Stomach (tissue), 9 donors: ENCODE data around the gene C16orf92. TPM values are rescaled to one million over a fixed set of nuclear protein-coding genes. Genes with fewer than 3 reads are reported as not detected.
"Not testable (repeated sequence)": the region's sequence is repeated elsewhere in the genome, so short reads cannot be mapped to it uniquely, and the experiment has no call there.

Source experiments
- DNase-seq, 2 donors: peaks; one replicate each; pipeline versions ENCODE4 v3.0.0 to v3.0.0-alpha.2; 2013 to 2019
- H3K27ac ChIP-seq, 5 donors: fragments of 200-600 bp in 4 of 5; sonication (generic) in 4 of 5; one replicate each; pipeline ENCODE4 v1.5.1; 2013 to 2019; ENCODE audit warnings: mild to moderate bottlenecking in 1 of 5, moderate library complexity in 1 of 5
- H3K27me3 ChIP-seq, 3 donors: fragments of 200-600 bp; sonication (generic); one replicate each; pipeline ENCODE4 v1.5.1; 2017 to 2019; ENCODE audit warnings: mixed run types in 1 of 3
- H3K36me3 ChIP-seq, 4 donors: fragments of 200-600 bp; sonication (generic); 1 replicate in 3 of 4; 2 replicates in 1 of 4; pipeline ENCODE4 v1.5.1; 2016 to 2019
- H3K4me1 ChIP-seq, 4 donors: fragments of 200-600 bp; sonication (generic); one replicate each; pipeline ENCODE4 v1.5.1; 2016 to 2019
- H3K4me3 ChIP-seq, 4 donors: fragments of 200-600 bp; sonication (generic) in 3 of 4; one replicate each; pipeline ENCODE4 v1.5.1; 2016 to 2019; ENCODE audit warnings: mild to moderate bottlenecking in 1 of 4
- H3K9me3 ChIP-seq, 4 donors: fragments of 200-600 bp; sonication (generic); one replicate each; pipeline ENCODE4 v1.5.1; 2016 to 2019
- EP300 ChIP-seq: sonication (generic); formaldehyde crosslinking; IDR thresholded peaks from one replicate; pipeline ENCODE4 v1.6.1; 2017; ENCODE audit warnings: antibody characterized with exemption
- POLR2A ChIP-seq, 4 donors: fragments of 450-650 bp; IDR thresholded peaks; one replicate each; pipeline ENCODE4 v1.6.1; 2016; ENCODE audit warnings: antibody characterized with exemption in 4 of 4, control low read depth in 2 of 4, mild to moderate bottlenecking in 1 of 4, moderate library complexity in 1 of 4
- POLR2AphosphoS5 ChIP-seq, 3 donors: sonication (generic); formaldehyde crosslinking; IDR thresholded peaks; one replicate each; pipeline ENCODE4 v1.6.1; 2016; ENCODE audit warnings: antibody characterized with exemption in 3 of 3
- WGBS, 5 donors: extraction: QIAGEN DNeasy Blood & Tissue Kit in 3 of 5; methylation state at CpG; one replicate each; pipeline versions ENCODE4 v1.1.5 to v1.1.7; 2013 to 2018; 5-methylcytosine and 5-hydroxymethylcytosine counted together
- intact Hi-C: fragments of 100-400 bp; cut with DNase I; formaldehyde crosslinking; loops from one replicate; pipeline ENCODE4 v1.15.1; 2023; ENCODE audit warnings: low total_unique reads
- polyA plus RNA-seq, 3 donors: library from polyadenylated mRNA; stranded (reverse); fragments of 200-250 nt; gene quantifications; one replicate each; pipeline ENCODE4 v1.2.3, GENCODE V29; 2013
- total RNA-seq, 5 donors: library from RNA; depleted of rRNA; stranded (reverse); fragments of >200 nt; gene quantifications; one replicate each; pipeline versions ENCODE4 v1.1.0 to v1.2.3, GENCODE V29; 2014 to 2016
- TF ChIP-seq, protein P1 (sequence below), 7 experiments: fragments of 450-650 bp in 4 of 7; fragments of 200-600 bp in 3 of 7; sonication (generic) in 3 of 7; IDR thresholded peaks; one replicate each; pipeline ENCODE4 v1.5.1; 2016 to 2019; ENCODE audit warnings: antibody characterized with exemption in 7 of 7, control low read depth in 2 of 7, mild to moderate bottlenecking in 1 of 7
- donor health status: healthy with polysubstance abuse.
- donor health status: Bipolar disorder and iron deficiency.
- donor health status: healthy.

C16orf92 gene
- total and polyA plus RNA-seq, 8 donors = not detected

- Histone ChIP-seq H3K36me3 (no peaks in the 10 kb centered on the region), H3K4me1 (peaks cover 16 to 28% (median 21%) of the 10 kb centered on the region in 4 donors), H3K27me3 (peaks cover 25 to 57% (median 35%) of the 10 kb centered on the region in 3 donors), H3K27ac (no peak overlapping the region), H3K9me3 (no peaks in the 10 kb centered on the region), H3K4me3 (peak overlapping the region in 3 of 4 donors; percentile 35 to 55 (median 50))
- intact Hi-C loops = no loop called here
- 17 to 22% (median 20%) methylated on average over 9 to 31 of the region's 31 CpGs for WGBS, 5 donors
- TF ChIP-seq, protein P1, sequence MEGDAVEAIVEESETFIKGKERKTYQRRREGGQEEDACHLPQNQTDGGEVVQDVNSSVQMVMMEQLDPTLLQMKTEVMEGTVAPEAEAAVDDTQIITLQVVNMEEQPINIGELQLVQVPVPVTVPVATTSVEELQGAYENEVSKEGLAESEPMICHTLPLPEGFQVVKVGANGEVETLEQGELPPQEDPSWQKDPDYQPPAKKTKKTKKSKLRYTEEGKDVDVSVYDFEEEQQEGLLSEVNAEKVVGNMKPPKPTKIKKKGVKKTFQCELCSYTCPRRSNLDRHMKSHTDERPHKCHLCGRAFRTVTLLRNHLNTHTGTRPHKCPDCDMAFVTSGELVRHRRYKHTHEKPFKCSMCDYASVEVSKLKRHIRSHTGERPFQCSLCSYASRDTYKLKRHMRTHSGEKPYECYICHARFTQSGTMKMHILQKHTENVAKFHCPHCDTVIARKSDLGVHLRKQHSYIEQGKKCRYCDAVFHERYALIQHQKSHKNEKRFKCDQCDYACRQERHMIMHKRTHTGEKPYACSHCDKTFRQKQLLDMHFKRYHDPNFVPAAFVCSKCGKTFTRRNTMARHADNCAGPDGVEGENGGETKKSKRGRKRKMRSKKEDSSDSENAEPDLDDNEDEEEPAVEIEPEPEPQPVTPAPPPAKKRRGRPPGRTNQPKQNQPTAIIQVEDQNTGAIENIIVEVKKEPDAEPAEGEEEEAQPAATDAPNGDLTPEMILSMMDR (IDR thresholded peaks at IDR 0.05) = no peak
- no peak for TF ChIP-seq EP300
- no peak for TF ChIP-seq POLR2A (IDR thresholded peaks at IDR 0.05)
- TF ChIP-seq POLR2AphosphoS5 (IDR thresholded peaks at IDR 0.05) = no peak
- DNase-seq = no peak
Observed at GRCh38 chr16:30011714-30012504, 11.1 kb upstream of the C16orf92 start.

GRCh38 chr16:30012598-30012997 lies 10.4 kb upstream of the C16orf92 start:
- DNase-seq, intact Hi-C loops, H3K4me3 ChIP-seq, H3K27ac ChIP-seq, H3K9me3 ChIP-seq, H3K36me3 ChIP-seq: not testable (repeated sequence)
- WGBS, 5 donors = 65 to 80% (median 70%) methylated on average over 14 of the region's 14 CpGs
- peaks cover 16 to 28% (median 21%) of the 10 kb centered on the region in 4 donors for H3K4me1 ChIP-seq
- peaks cover 25 to 54% (median 35%) of the 10 kb centered on the region in 3 donors for H3K27me3 ChIP-seq

- DNase-seq, H3K4me3 ChIP-seq, H3K36me3 ChIP-seq, intact Hi-C loops, H3K9me3 ChIP-seq, H3K27ac ChIP-seq: not testable (repeated sequence)
- WGBS, 5 donors = 89 to 95% (median 90%) methylated on average over 7 of the region's 7 CpGs
- Histone ChIP-seq H3K27me3 (peaks cover 12 to 25% (median 20%) of the 10 kb centered on the region in 3 donors), H3K4me1 (peaks cover 13 to 18% (median 16%) of the 10 kb centered on the region in 4 donors)
Observed at GRCh38 chr16:30015450-30015849, 7.5 kb upstream of the C16orf92 start.

GRCh38 chr16:30016555-30017276 lies 6.3 kb upstream of the C16orf92 start:
- DNase-seq = no peak
- TF ChIP-seq EP300 = no peak
- no peak for TF ChIP-seq POLR2AphosphoS5 (IDR thresholded peaks at IDR 0.05)
- TF ChIP-seq, protein P1 (IDR thresholded peaks at IDR 0.05) = no peak
- TF ChIP-seq POLR2A (IDR thresholded peaks at IDR 0.05) = no peak
- intact Hi-C loops = no loop called here
- peaks cover 0 to 12% (median 8%) of the 10 kb centered on the region in 3 donors for H3K27me3 ChIP-seq
- no peaks in the 10 kb centered on the region for H3K36me3 ChIP-seq
- H3K27ac ChIP-seq = no peak overlapping the region
- H3K9me3 ChIP-seq = no peaks in the 10 kb centered on the region
- H3K4me3 ChIP-seq = no peak overlapping the region
- 57 to 68% (median 60%) methylated on average over 8 of the region's 8 CpGs for WGBS, 5 donors
- H3K4me1 ChIP-seq = peaks cover 9 to 16% (median 13%) of the 10 kb centered on the region in 4 donors

DNA sequence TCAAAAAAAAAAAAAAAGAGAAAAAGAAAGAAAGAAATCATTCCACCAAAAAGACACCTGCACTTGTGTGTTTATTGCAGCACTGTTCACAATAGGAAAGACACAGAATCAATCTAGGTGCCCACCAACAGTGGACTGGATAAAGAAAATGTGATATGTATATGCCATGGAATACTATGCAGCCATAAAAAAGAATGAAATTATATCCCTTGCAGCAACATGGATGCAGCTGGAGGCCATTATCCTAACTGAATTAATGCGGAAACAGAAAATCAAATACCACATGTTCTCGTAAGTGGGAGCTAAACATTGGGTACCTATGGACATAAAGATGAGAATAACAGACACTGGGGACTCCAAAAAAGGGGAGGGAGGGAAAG lies 5.7 kb upstream of the C16orf92 start:
- Histone ChIP-seq H3K27ac (no peak overlapping the region), H3K27me3 (peaks cover 0 to 7% (median 2%) of the 10 kb centered on the region in 3 donors), H3K4me3 (no peak overlapping the region), H3K36me3 (no peaks in the 10 kb centered on the region), H3K9me3 (no peaks in the 10 kb centered on the region), H3K4me1 (peaks cover 7 to 14% (median 12%) of the 10 kb centered on the region in 4 donors)
- intact Hi-C loops = no loop called here
- no peak for DNase-seq
- WGBS, 5 donors = 95 to 99% (median 98%) methylated on average over 2 of the region's 2 CpGs
- TF ChIP-seq, protein P1 (IDR thresholded peaks at IDR 0.05) = no peak
- TF ChIP-seq EP300 = no peak
- no peak for TF ChIP-seq POLR2AphosphoS5 (IDR thresholded peaks at IDR 0.05)
- no peak for TF ChIP-seq POLR2A (IDR thresholded peaks at IDR 0.05)

GRCh38 chr16:30017937-30018336 lies 5.1 kb upstream of the C16orf92 start:
- H3K9me3 ChIP-seq = not testable (repeated sequence)
- WGBS, 5 donors = 82 to 93% (median 84%) methylated on average over 3 to 4 of the region's 4 CpGs

More at GRCh38 chr16:30017937-30018336, 5.1 kb upstream of the C16orf92 start:
- DNase-seq, H3K4me3 ChIP-seq, intact Hi-C loops, H3K27ac ChIP-seq, H3K36me3 ChIP-seq, H3K27me3 ChIP-seq: not testable (repeated sequence)
- H3K4me1 ChIP-seq = peaks cover 7 to 14% (median 12%) of the 10 kb centered on the region in 4 donors
